RPMI8226 (cell line): Measurements from ENCODE around the gene RPEL1.

Source experiments
- DNase-seq: peaks from one replicate; pipeline ENCODE4 v3.0.0-alpha.2; 2015

RPEL1 gene

GRCh38 chr10:103280506-103280905 lies 34.8 kb downstream of the RPEL1 start:
- no peak for DNase-seq

DNA sequence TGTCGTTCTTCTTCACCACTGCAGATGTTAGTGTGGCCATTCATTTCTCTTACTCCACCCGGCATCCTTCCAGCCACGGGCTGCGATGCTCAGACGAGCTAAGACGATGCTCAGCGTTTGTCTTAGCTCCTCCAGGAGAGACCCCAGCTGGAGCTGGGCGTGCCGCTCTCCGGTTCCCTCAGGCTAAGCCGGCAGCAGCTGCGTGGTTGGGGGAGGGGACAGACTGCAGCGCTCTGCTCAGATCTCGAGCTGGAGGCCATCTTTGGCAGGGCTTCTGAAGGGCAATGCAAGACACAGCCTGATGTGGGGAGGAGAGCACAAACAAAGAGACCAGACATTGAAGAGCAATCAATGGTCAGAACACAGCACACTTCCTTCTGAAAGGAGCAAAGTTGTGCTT lies 36.1 kb downstream of the RPEL1 start:
- DNase-seq = peak; percentile 51

GRCh38 chr10:103282961-103283360 lies 37.3 kb downstream of the RPEL1 start:
- DNase-seq = no peak

GRCh38 chr10:103284170-103284569 lies 38.5 kb downstream of the RPEL1 start:
- DNase-seq = no peak

GRCh38 chr10:103287992-103288391 lies 42.3 kb downstream of the RPEL1 start:
- DNase-seq = no peak

GRCh38 chr10:103291588-103291987 lies 45.9 kb downstream of the RPEL1 start:
- DNase-seq = no peak

GRCh38 chr10:103295374-103296015 lies 49.8 kb downstream of the RPEL1 start:
- DNase-seq = no peak
